HG02763 (cell line): Measurements from ENCODE around the gene LDLRAD3.

Source experiments
- ATAC-seq: cut with Tn5 transposase; IDR thresholded peaks from one replicate; pipeline ENCODE4 v1.9.1; 2021; ENCODE audit warnings: mild to moderate bottlenecking, moderate library complexity; ENCODE audit not compliant: unreplicated experiment

The LDLRAD3 gene

GRCh38 chr11:35954205-35954604 lies 10.3 kb downstream of the LDLRAD3 start:
- ATAC-seq, result no peak

- no peak for ATAC-seq
Measured at GRCh38 chr11:35955636-35956035, 11.8 kb downstream of the LDLRAD3 start.

GRCh38 chr11:35962369-35963138 lies 18.7 kb downstream of the LDLRAD3 start:
- ATAC-seq, result no peak

GRCh38 chr11:35963911-35964310 lies 20.0 kb downstream of the LDLRAD3 start:
- no peak for ATAC-seq

GRCh38 chr11:35964841-35965240 lies 21.0 kb downstream of the LDLRAD3 start:
- ATAC-seq, result no peak

- ATAC-seq, result no peak
Measured at GRCh38 chr11:35967042-35967441, 23.2 kb downstream of the LDLRAD3 start.

GRCh38 chr11:35968386-35969088 lies 24.7 kb downstream of the LDLRAD3 start:
- ATAC-seq, result no peak

GRCh38 chr11:35969089-35970042 lies 25.5 kb downstream of the LDLRAD3 start:
- ATAC-seq, result no peak

- ATAC-seq, result no peak
Measured at GRCh38 chr11:35970445-35970844, 26.6 kb downstream of the LDLRAD3 start.

- no peak for ATAC-seq
Measured at GRCh38 chr11:35971841-35972422, 28.1 kb downstream of the LDLRAD3 start.

GRCh38 chr11:35974882-35975589 lies 31.2 kb downstream of the LDLRAD3 start:
- ATAC-seq, result no peak

GRCh38 chr11:35976434-35976833 lies 32.6 kb downstream of the LDLRAD3 start:
- no peak for ATAC-seq

GRCh38 chr11:35978183-35978582 lies 34.3 kb downstream of the LDLRAD3 start:
- no peak for ATAC-seq

GRCh38 chr11:35978891-35979290 lies 35.0 kb downstream of the LDLRAD3 start:
- ATAC-seq, result no peak

GRCh38 chr11:35980686-35981390 lies 37.0 kb downstream of the LDLRAD3 start:
- no peak for ATAC-seq

- no peak for ATAC-seq
Measured at GRCh38 chr11:35981581-35981980, 37.7 kb downstream of the LDLRAD3 start.

- ATAC-seq, result no peak
Measured at GRCh38 chr11:35982061-35982460, 38.2 kb downstream of the LDLRAD3 start.

GRCh38 chr11:35983981-35984380 lies 40.1 kb downstream of the LDLRAD3 start:
- ATAC-seq, result no peak

- ATAC-seq, result no peak
Measured at GRCh38 chr11:35986947-35987346, 43.1 kb downstream of the LDLRAD3 start.

- no peak for ATAC-seq
Measured at GRCh38 chr11:35990170-35990569, 46.3 kb downstream of the LDLRAD3 start.
